Thyroid gland (tissue), 4 donors: ENCODE data around the gene PTPRN2. TPM values are rescaled to one million over a fixed set of nuclear protein-coding genes. Genes with fewer than 3 reads are reported as not detected.

ENCODE experiments used
- DNase-seq, 2 donors: peaks; one replicate each; pipeline ENCODE4 v3.0.0-alpha.2; 2019
- H3K27ac ChIP-seq, 3 donors: fragments of 200-600 bp; sonication (generic); 1 replicate in 2 of 3; 2 replicates in 1 of 3; pipeline ENCODE4 v1.5.1; 2016 to 2019; ENCODE audit warnings: mild to moderate bottlenecking in 1 of 3, moderate library complexity in 1 of 3
- H3K27me3 ChIP-seq: fragments of 200-600 bp; sonication (generic); one replicate; pipeline ENCODE4 v1.5.1; 2019
- H3K36me3 ChIP-seq, 2 donors: fragments of 200-600 bp; sonication (generic); one replicate each; pipeline ENCODE4 v1.5.1; 2016 to 2019
- H3K4me1 ChIP-seq, 2 donors: fragments of 200-600 bp; sonication (generic); one replicate each; pipeline ENCODE4 v1.5.1; 2017 to 2019
- H3K4me3 ChIP-seq, 3 donors: fragments of 200-600 bp; sonication (generic); replicated peaks in 1 of 3; 1 replicate in 2 of 3; 2 replicates in 1 of 3; pipeline ENCODE4 v1.5.1; 2016; ENCODE audit warnings: mild to moderate bottlenecking in 1 of 3
- H3K9me3 ChIP-seq: fragments of 200-600 bp; sonication (generic); one replicate; pipeline ENCODE4 v1.5.1; 2017
- POLR2A ChIP-seq, 2 donors: fragments of 450-650 bp; IDR thresholded peaks; one replicate each; pipeline ENCODE4 v1.6.1; 2017; ENCODE audit warnings: antibody characterized with exemption in 2 of 2, mild to moderate bottlenecking in 2 of 2, moderate library complexity in 1 of 2
- WGBS, 2 donors: methylation state at CpG; one replicate each; pipeline ENCODE4 v1.1.5; 2017; 5-methylcytosine and 5-hydroxymethylcytosine counted together
- intact Hi-C: fragments of 100-400 bp; cut with DNase I; formaldehyde crosslinking; loops from one replicate; pipeline ENCODE4 v1.15.1; 2023
- total RNA-seq, 4 donors: library from RNA; depleted of rRNA; stranded (reverse); fragments of >200 nt; gene quantifications; one replicate each; pipeline ENCODE4 v1.2.3, GENCODE V29; 2016
- TF ChIP-seq, protein P1 (sequence below), 6 experiments: fragments of 200-600 bp in 3 of 6; fragments of 450-650 bp in 3 of 6; sonication (generic) in 3 of 6; IDR thresholded peaks; one replicate each; pipeline ENCODE4 v1.5.1; 2016 to 2019; ENCODE audit warnings: antibody characterized with exemption in 6 of 6, mild to moderate bottlenecking in 2 of 6, inconsistent platforms in 1 of 6, moderate library complexity in 1 of 6

The PTPRN2 gene
- total RNA-seq, 4 donors from 2014 or later, result 4.2 to 9.9 (median 7.7) TPM

DNA sequence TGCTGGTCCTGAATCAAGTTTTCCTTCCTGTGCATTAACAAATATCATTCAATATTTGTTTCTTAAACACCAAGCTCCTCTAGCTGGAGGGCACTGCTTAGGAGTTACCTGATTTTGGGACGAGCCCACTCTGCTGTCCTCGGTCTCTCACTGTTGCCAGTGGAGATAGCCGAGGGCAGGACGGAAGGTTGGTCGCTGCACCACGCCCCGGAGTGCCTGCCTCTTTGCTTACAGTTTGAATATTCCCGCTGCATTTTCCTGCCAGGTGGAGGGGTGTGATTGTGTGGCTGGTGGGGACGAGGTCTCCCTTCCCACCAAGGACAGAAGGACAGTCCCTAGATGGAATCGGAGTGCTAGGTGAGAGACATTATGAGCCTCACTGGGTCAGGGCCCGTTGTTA is 1049.3 kb downstream of the PTPRN2 start:
- Histone ChIP-seq H3K27ac (no peak overlapping the region), H3K9me3 (no peaks in the 10 kb centered on the region), H3K4me1 (no peaks in the 10 kb centered on the region), H3K4me3 (no peak overlapping the region), H3K27me3 (no peaks in the 10 kb centered on the region), H3K36me3 (no peaks in the 10 kb centered on the region)
- no peak for DNase-seq
- TF ChIP-seq, protein P1, sequence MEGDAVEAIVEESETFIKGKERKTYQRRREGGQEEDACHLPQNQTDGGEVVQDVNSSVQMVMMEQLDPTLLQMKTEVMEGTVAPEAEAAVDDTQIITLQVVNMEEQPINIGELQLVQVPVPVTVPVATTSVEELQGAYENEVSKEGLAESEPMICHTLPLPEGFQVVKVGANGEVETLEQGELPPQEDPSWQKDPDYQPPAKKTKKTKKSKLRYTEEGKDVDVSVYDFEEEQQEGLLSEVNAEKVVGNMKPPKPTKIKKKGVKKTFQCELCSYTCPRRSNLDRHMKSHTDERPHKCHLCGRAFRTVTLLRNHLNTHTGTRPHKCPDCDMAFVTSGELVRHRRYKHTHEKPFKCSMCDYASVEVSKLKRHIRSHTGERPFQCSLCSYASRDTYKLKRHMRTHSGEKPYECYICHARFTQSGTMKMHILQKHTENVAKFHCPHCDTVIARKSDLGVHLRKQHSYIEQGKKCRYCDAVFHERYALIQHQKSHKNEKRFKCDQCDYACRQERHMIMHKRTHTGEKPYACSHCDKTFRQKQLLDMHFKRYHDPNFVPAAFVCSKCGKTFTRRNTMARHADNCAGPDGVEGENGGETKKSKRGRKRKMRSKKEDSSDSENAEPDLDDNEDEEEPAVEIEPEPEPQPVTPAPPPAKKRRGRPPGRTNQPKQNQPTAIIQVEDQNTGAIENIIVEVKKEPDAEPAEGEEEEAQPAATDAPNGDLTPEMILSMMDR (IDR thresholded peaks at IDR 0.05), result no peak
- intact Hi-C loops, result no loop called here
- 90 to 95% methylated on average over 11 of the region's 11 CpGs for WGBS, 2 donors

DNA sequence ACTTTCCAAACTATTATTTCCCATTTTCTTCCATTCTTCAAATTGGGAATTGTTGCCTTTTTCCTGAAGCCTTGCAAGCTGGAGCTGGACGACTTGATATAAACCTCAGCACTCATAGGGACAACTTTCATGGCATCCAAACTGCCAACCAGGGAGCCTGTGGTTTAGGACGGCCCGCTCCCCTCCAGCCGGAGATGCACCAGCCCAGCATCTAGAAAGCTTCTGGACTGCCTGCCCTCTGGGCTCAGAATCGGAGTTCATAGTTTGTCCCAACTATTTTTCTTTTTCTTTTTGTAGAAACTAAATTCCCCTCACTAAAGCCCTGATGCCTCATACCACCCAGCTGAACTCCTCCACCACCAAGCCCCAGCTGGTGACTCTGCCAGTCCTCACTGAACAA is 1050.6 kb downstream of the PTPRN2 start:
- no peak for DNase-seq
- 93 to 97% methylated on average over 5 of the region's 5 CpGs for WGBS, 2 donors
- Histone ChIP-seq H3K9me3 (no peaks in the 10 kb centered on the region), H3K27me3 (no peaks in the 10 kb centered on the region), H3K36me3 (no peaks in the 10 kb centered on the region), H3K4me3 (no peak overlapping the region), H3K4me1 (no peaks in the 10 kb centered on the region), H3K27ac (no peak overlapping the region)
- no peak for TF ChIP-seq POLR2A (IDR thresholded peaks at IDR 0.05)
- TF ChIP-seq, protein P1 (IDR thresholded peaks at IDR 0.05), result no peak
- intact Hi-C loops, result no loop called here

DNA sequence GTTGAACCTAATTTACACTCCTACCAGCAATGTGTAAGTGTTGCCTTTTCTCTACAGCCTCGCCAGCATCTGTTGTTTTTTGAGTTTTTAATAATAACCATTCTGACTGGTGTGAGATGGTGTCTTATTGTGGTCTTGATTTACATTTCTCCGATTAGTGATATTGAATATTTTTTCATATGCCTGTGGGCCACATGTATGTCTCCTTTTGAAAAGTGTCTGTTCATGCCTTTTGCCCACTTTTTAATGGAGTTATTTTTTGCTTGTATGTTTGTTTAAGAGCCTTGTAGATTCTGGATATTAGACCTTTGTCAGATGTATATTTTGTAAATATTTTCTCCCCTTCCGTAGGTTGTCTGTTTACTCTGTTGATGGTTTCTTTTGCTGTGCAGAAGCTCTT is 1055.6 kb downstream of the PTPRN2 start:
- H3K27me3 ChIP-seq, result no peaks in the 10 kb centered on the region
- WGBS, 2 donors, result 94 to 99% methylated on average over 3 of the region's 3 CpGs
- intact Hi-C loops, result no loop called here

DNA sequence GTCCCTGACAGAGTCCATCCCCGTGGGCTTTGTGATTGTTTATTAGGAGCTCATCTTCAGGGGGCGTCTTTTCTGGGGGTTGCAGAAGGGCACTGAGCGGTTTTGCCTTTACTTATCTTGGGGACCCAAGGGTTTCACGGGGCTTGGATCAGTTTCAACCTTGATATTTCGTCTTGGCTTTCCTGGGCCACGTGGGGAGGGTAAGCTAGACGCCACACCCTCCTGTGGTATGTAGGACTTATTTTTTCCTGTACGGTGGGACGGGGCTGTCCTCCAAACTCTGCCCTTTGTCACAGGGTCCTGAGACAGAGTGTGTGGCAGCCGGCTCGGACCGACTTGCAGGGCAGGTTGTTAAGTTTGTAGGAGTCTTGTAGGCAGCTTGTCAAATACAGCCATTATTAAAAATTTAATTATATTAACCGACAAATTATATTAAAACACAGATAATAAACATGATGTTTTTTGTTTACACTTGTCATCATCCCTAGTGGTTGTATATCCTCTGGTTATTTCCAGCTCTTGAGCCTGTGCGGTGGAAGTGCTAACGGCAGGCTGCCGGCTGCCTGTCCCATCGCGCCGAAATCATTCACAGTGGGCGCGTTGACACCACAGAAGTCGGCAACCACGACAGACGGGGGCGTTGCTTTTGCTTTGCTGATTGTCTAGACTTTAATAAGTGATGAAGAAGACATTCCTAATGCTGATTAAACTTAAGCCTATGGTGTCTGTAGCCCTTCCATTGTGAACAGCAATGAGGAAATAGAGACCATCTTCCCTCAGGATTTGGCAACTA is 1057.7 kb downstream of the PTPRN2 start:
- no peak for DNase-seq
- no peak overlapping the region for H3K4me3 ChIP-seq
- no peaks in the 10 kb centered on the region for H3K27me3 ChIP-seq
- TF ChIP-seq POLR2A (IDR thresholded peaks at IDR 0.05), result no peak
- TF ChIP-seq, protein P1 (IDR thresholded peaks at IDR 0.05), result no peak
- H3K36me3 ChIP-seq, result no peaks in the 10 kb centered on the region
- H3K4me1 ChIP-seq, result no peaks in the 10 kb centered on the region
- H3K27ac ChIP-seq, result no peak overlapping the region
- intact Hi-C loops, result no loop called here
- 68 to 74% methylated on average over 25 of the region's 25 CpGs for WGBS, 2 donors
- H3K9me3 ChIP-seq, result no peaks in the 10 kb centered on the region

More for the DNA sequence above, 1055.6 kb downstream of the PTPRN2 start:
- H3K4me1 ChIP-seq, result no peaks in the 10 kb centered on the region
- no peaks in the 10 kb centered on the region for H3K36me3 ChIP-seq
- H3K27ac ChIP-seq, result no peak overlapping the region
- no peaks in the 10 kb centered on the region for H3K9me3 ChIP-seq
- no peak overlapping the region for H3K4me3 ChIP-seq
- no peak for DNase-seq
- TF ChIP-seq, protein P1 (IDR thresholded peaks at IDR 0.05), result no peak
- no peak for TF ChIP-seq POLR2A (IDR thresholded peaks at IDR 0.05)

DNA sequence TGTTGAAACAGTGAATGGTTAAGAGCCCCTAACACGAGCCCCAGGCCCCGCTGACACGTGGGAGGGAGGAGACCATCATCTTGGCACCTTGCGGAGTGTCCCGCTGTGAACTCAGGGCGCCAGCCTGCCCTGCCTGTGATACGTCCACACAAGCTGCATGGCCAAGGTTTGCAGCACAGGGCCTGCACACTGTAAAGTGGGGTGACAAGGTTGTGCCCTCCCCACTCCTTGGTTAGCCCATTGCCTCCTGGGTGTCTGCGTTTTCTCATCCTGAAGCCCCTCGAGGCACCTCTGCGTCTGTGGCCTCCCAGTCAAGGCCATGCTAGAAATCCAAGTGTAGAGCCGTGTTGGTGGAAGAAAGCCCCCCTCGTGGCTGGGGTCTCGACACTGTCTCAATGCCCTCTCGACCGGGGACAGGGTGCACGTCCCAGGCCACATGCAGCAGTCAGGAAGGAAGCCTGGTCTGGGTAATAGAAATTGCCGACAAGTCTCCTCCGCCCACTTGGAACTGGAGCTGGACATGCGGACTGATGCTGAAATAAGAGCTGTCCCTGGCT is 1058.8 kb downstream of the PTPRN2 start:
- Histone ChIP-seq H3K4me1 (no peaks in the 10 kb centered on the region), H3K4me3 (no peak overlapping the region), H3K27me3 (no peaks in the 10 kb centered on the region), H3K27ac (no peak overlapping the region), H3K9me3 (no peaks in the 10 kb centered on the region), H3K36me3 (no peaks in the 10 kb centered on the region)
- WGBS, 2 donors, result 65 to 68% methylated on average over 18 of the region's 19 CpGs
- intact Hi-C loops, result no loop called here
- TF ChIP-seq POLR2A (IDR thresholded peaks at IDR 0.05), result no peak
- TF ChIP-seq, protein P1 (IDR thresholded peaks at IDR 0.05), result no peak
- DNase-seq, result no peak
